PC-3 (cell line): ENCODE data around the gene RNF182.

Source experiments
- CTCF ChIP-seq: fragments of 300-600 bp; sonication (generic); conservative IDR thresholded peaks from 2 replicates; pipeline ENCODE4 v1.5.1; 2017; ENCODE audit warnings: antibody characterized with exemption, low read depth, mild to moderate bottlenecking, low read length
- EZH2 ChIP-seq: fragments of 300-600 bp; sonication (generic); IDR thresholded peaks from one replicate; pipeline ENCODE4 v1.6.1; 2017; ENCODE audit warnings: antibody characterized with exemption, mild to moderate bottlenecking, low read length; ENCODE audit not compliant: unreplicated experiment

GRCh38 chr6:13917141-13917540 is 7.6 kb upstream of the RNF182 start:
- no peak for TF ChIP-seq EZH2
- TF ChIP-seq CTCF, result no peak
